ENCODE data around the gene INPP5F. TPM values are rescaled to one million over a fixed set of nuclear protein-coding genes. Genes with fewer than 3 reads are reported as not detected.

Gene INPP5F
- total and polyA plus RNA-seq, 8 donors: 4.6 to 25.7 (median 16.4) TPM

DNA sequence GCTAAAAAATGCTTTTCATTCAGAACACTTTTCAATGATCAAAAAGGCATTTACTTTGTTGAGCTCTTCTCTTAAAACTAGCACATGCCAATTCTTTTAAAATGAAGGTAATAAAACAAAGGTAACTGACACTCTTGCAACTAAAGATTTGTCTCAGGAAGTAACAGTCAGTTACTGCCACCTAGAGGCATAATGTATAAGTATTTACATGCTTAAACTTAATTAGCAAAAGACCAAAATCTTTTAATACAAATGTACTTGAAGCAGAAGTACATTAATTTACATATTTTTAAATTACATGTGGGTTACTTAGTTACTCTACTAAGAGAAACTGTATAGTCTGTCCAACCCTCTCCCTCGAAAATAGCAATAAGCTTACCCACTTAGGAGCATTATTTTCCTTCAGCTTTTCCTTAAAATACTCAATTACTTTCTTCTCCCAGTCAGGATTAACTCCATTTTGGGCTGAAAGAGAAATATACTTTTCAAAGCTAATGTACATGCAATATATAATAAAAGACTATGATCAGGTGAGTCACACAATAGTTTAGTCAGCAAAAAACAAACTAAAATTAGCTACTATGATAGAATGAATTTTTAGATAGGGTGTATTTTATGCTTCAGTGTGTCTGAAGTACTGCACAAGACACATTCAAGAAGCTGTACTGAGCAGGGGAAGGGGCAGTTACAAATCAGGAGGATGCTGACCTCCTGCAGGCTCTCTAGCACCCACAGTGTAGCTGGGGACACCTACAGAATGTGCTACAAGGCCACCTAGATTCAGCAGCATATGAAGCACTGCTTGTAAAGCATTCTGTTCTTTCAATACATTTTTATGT lies 133.8 kb downstream of the INPP5F start:
- Histone ChIP-seq H3K9me3 (no peaks in the 10 kb centered on the region), H3K27me3 (no peaks in the 10 kb centered on the region), H3K36me3 (peaks cover 4 to 39% (median 37%) of the 10 kb centered on the region in 4 donors), H3K4me1 (peaks cover 0 to 40% (median 19%) of the 10 kb centered on the region in 4 donors), H3K4me3 (no peak overlapping the region), H3K27ac (no peak overlapping the region)
- WGBS, 5 donors: 56 to 87% (median 65%) methylated on average over 1 of the region's 1 CpG
- DNase-seq: peak in 1 of 2 donors; percentile 70
- no peak for TF ChIP-seq POLR2AphosphoS5 (IDR thresholded peaks at IDR 0.05)
- TF ChIP-seq, protein P1, sequence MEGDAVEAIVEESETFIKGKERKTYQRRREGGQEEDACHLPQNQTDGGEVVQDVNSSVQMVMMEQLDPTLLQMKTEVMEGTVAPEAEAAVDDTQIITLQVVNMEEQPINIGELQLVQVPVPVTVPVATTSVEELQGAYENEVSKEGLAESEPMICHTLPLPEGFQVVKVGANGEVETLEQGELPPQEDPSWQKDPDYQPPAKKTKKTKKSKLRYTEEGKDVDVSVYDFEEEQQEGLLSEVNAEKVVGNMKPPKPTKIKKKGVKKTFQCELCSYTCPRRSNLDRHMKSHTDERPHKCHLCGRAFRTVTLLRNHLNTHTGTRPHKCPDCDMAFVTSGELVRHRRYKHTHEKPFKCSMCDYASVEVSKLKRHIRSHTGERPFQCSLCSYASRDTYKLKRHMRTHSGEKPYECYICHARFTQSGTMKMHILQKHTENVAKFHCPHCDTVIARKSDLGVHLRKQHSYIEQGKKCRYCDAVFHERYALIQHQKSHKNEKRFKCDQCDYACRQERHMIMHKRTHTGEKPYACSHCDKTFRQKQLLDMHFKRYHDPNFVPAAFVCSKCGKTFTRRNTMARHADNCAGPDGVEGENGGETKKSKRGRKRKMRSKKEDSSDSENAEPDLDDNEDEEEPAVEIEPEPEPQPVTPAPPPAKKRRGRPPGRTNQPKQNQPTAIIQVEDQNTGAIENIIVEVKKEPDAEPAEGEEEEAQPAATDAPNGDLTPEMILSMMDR (IDR thresholded peaks at IDR 0.05): peak in 5 of 7 experiments; percentile 24 to 58 (median 38)
- intact Hi-C loops (cut with DNase I; ENCODE audit: low total_unique reads): loop anchor here (10.0 kb wide), 2 partner anchors 115 to 255 kb away; no protein-coding TSS in a partner anchor

DNA sequence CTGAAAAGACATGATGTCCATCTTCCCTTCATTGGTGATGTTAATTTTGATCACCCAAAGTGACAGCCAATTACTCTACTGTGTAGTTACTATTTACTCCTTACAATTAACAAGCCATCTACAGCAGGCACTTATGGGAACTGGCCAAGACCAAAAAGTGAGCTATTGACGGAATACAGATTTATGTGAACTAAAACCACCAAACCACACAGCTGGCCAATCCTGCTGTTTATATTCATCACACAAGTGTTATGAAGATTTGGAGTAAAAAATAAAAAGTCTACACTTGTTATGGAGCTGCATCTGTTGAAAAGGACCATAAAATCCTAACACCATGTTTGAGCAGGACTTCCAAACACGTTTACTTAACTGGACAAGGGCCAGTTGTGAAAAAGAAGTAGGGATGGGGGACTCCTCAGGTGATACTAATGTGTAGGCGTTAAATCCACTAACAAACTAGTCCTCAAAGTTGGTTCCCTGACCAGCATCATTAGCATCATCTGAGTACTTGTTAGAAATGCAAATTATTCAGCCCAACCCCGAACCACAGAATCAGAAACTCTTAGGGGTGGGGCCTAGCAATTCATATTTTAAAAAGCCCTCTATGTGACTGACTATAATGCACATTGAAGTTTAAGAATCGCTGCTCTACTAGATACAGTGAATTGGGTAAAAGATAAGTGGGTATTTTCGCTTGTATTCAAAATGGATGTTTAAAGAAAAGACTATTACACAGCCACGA lies 135.2 kb downstream of the INPP5F start:
- H3K27me3 ChIP-seq: no peaks in the 10 kb centered on the region
- peaks cover 0 to 40% (median 19%) of the 10 kb centered on the region in 4 donors for H3K4me1 ChIP-seq
- peaks cover 4 to 28% (median 23%) of the 10 kb centered on the region in 4 donors for H3K36me3 ChIP-seq
- DNase-seq: no peak
- no peaks in the 10 kb centered on the region for H3K9me3 ChIP-seq
- no peak for TF ChIP-seq POLR2A (IDR thresholded peaks at IDR 0.05)
- TF ChIP-seq EP300 (IDR thresholded peaks at IDR 0.05): no peak
- TF ChIP-seq, protein P1 (IDR thresholded peaks at IDR 0.05): no peak
- no peak for TF ChIP-seq POLR2AphosphoS5 (IDR thresholded peaks at IDR 0.05)
- H3K4me3 ChIP-seq: no peak overlapping the region
- intact Hi-C loops (cut with DNase I; ENCODE audit: low total_unique reads): loop anchor here (10.0 kb wide), 1 partner anchor 116 kb away; no protein-coding TSS in a partner anchor
- H3K27ac ChIP-seq: no peak overlapping the region
- WGBS, 5 donors: 65 to 69% (median 67%) methylated on average over 7 of the region's 7 CpGs

DNA sequence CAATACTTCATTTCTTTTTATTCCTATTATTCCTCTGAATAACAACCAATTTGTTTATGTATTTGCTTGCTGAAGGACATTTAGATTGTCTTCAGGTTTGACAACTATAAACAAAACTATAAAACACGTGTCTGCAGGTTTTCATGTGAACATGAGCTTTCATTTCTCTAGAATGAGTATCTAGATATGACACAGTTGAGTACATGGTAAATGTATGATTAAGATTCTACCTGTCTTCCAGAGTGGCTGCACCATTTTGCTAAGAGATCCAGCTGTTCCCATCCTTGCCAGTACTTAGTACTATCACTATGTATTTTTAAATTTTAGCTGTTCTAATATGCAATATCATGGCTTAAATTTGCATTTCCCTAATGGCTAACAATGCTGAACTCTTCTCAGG lies 136.7 kb downstream of the INPP5F start:
- Histone ChIP-seq H3K4me1 (peaks cover 0 to 51% (median 20%) of the 10 kb centered on the region in 4 donors), H3K4me3 (no peak overlapping the region), H3K27me3 (no peaks in the 10 kb centered on the region), H3K36me3 (peaks cover 0 to 13% (median 9%) of the 10 kb centered on the region in 4 donors), H3K27ac (no peak overlapping the region), H3K9me3 (no peaks in the 10 kb centered on the region)
- TF ChIP-seq POLR2A (IDR thresholded peaks at IDR 0.05) (no peak), EP300 (IDR thresholded peaks at IDR 0.05) (no peak)
- TF ChIP-seq, protein P1 (IDR thresholded peaks at IDR 0.05): no peak
- DNase-seq: no peak
- 57 to 71% (median 65%) methylated on average over 1 of the region's 1 CpG for WGBS, 5 donors
- intact Hi-C loops (cut with DNase I; ENCODE audit: low total_unique reads): loop anchor here (10.0 kb wide), 1 partner anchor 118 kb away; no protein-coding TSS in a partner anchor

DNA sequence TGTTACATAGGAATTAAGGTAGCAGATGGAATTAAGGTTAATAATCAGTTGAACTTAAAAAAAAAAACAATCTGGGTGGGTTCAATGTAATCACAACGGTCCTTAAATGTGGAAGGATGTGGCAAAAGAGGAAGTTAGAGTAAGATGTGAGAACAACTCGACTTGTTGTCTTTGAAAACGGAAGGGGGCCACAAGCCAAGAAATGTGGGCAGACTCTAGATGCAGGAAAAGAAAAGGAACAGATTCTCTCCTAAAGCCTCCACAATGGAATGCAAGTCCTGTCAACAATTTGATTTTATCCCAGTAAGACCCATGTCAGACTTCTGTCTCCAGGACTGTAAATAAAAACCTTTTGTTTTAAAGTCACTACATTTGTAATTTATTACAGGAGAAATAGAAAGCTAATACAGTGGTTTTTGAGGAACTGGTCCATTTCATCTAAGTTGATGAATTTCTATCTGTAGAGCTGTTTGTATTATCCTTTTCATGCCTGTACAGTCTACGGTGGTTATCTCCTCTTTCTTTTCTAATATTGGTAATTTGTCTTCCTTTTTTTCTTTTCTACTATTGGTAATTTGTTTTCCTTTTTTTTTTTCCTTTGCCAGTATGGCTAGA lies 138.2 kb downstream of the INPP5F start:
- WGBS, 5 donors: 56 to 73% (median 60%) methylated on average over 3 to 4 of the region's 4 CpGs
- H3K4me3 ChIP-seq: no peak overlapping the region
- peaks cover 0 to 57% (median 15%) of the 10 kb centered on the region in 4 donors for H3K4me1 ChIP-seq
- intact Hi-C loops (cut with DNase I; ENCODE audit: low total_unique reads): loop anchor here (10.0 kb wide), 1 partner anchor 119 kb away; no protein-coding TSS in a partner anchor
- no peak for DNase-seq
- H3K36me3 ChIP-seq: peaks cover 0 to 4% (median 0%) of the 10 kb centered on the region in 4 donors
- H3K27ac ChIP-seq: no peak overlapping the region
- no peaks in the 10 kb centered on the region for H3K27me3 ChIP-seq
- TF ChIP-seq POLR2A (IDR thresholded peaks at IDR 0.05) (no peak), POLR2AphosphoS5 (IDR thresholded peaks at IDR 0.05) (no peak), EP300 (IDR thresholded peaks at IDR 0.05) (no peak)
- TF ChIP-seq, protein P1 (IDR thresholded peaks at IDR 0.05): no peak
- H3K9me3 ChIP-seq: no peaks in the 10 kb centered on the region

Data from stomach (tissue), 9 donors.